ENCODE data around the gene RBP7. TPM values are rescaled to one million over a fixed set of nuclear protein-coding genes. Genes with fewer than 3 reads are reported as not detected.

Gene RBP7
- total RNA-seq, 4 donors from 2014 or later, result 4.5 to 35.6 (median 17.8) TPM

- no peak for TF ChIP-seq POLR2A (IDR thresholded peaks at IDR 0.05)
- no peak for TF ChIP-seq EP300 (IDR thresholded peaks at IDR 0.05)
- no peak for TF ChIP-seq POLR2AphosphoS5 (IDR thresholded peaks at IDR 0.05)
- TF ChIP-seq CTCF (IDR thresholded peaks at IDR 0.05), result no peak
- no peaks in the 10 kb centered on the region for H3K27me3 ChIP-seq
- 86 to 89% methylated on average over 3 of the region's 3 CpGs for WGBS, 2 donors (ENCODE audit: low coverage in 1 of 2)
- no peak overlapping the region for H3K4me3 ChIP-seq
- no peaks in the 10 kb centered on the region for H3K9me3 ChIP-seq
- ATAC-seq, result no peak
- H3K4me1 ChIP-seq, result peaks cover 0 to 31% (median 6%) of the 10 kb centered on the region in 3 donors
- H3K27ac ChIP-seq, result no peak overlapping the region
- peaks cover 0 to 2% of the 10 kb centered on the region in 2 donors for H3K36me3 ChIP-seq
These were observed 34.4 kb downstream of the RBP7 start for GRCh38 chr1:10031461-10031860.

GRCh38 chr1:10032590-10033358, 35.7 kb downstream of the RBP7 start, which contains the start of gene UBE4B:
Gene UBE4B (plus strand): TSS chr1:10032958. CDS start chr1:10033671, 713 bp downstream.
- ATAC-seq, result peak; percentile 98
- Histone ChIP-seq H3K36me3 (peaks cover 0 to 15% of the 10 kb centered on the region in 2 donors), H3K9me3 (no peaks in the 10 kb centered on the region), H3K4me3 (peak within 1 kb of the TSS; percentile 73 to 96), H3K4me1 (peaks cover 0 to 44% (median 6%) of the 10 kb centered on the region in 3 donors), H3K27ac (peak within 1 kb of the TSS; percentile 84 to 98 (median 94)), H3K27me3 (no peaks in the 10 kb centered on the region)
- TF ChIP-seq POLR2AphosphoS5 (IDR thresholded peaks at IDR 0.05), result peak; percentile 41
- no peak for TF ChIP-seq EP300 (IDR thresholded peaks at IDR 0.05)
- TF ChIP-seq CTCF (IDR thresholded peaks at IDR 0.05), result peak; percentile 69 to 93 (median 88)
- TF ChIP-seq POLR2A (IDR thresholded peaks at IDR 0.05), result peak; percentile 21 to 27
- WGBS, 2 donors (ENCODE audit: low coverage in 1 of 2), result no CpG with 5 or more reads among the region's 73 CpGs

- no peaks in the 10 kb centered on the region for H3K9me3 ChIP-seq
- H3K27me3 ChIP-seq, result no peaks in the 10 kb centered on the region
- TF ChIP-seq CTCF (IDR thresholded peaks at IDR 0.05) (peak in 2 of 4 experiments; percentile 4 to 17), EP300 (IDR thresholded peaks at IDR 0.05) (no peak), POLR2AphosphoS5 (IDR thresholded peaks at IDR 0.05) (no peak)
- 0% methylated on average over 10 to 14 of the region's 19 CpGs for WGBS, 2 donors (ENCODE audit: low coverage in 1 of 2)
- peaks cover 0 to 50% (median 6%) of the 10 kb centered on the region in 3 donors for H3K4me1 ChIP-seq
- H3K27ac ChIP-seq, result peak overlapping the region; percentile 84 to 98 (median 94)
- peak overlapping the region; percentile 73 to 96 for H3K4me3 ChIP-seq
- H3K36me3 ChIP-seq, result peaks cover 0 to 21% of the 10 kb centered on the region in 2 donors
- ATAC-seq, result peak; percentile 27
These were observed 36.4 kb downstream of the RBP7 start for GRCh38 chr1:10033359-10033845.

GRCh38 chr1:10042746-10043145, 45.7 kb downstream of the RBP7 start:
- H3K4me3 ChIP-seq, result no peak overlapping the region
- no peaks in the 10 kb centered on the region for H3K27me3 ChIP-seq
- no peak for ATAC-seq
- H3K36me3 ChIP-seq, result peaks cover 0 to 60% of the 10 kb centered on the region in 2 donors
- 92 to 100% methylated on average over 1 to 2 of the region's 4 CpGs for WGBS, 2 donors (ENCODE audit: low coverage in 1 of 2)
- no peak for TF ChIP-seq EP300 (IDR thresholded peaks at IDR 0.05)
- no peaks in the 10 kb centered on the region for H3K9me3 ChIP-seq
- peaks cover 15 to 80% (median 16%) of the 10 kb centered on the region in 3 donors for H3K4me1 ChIP-seq
- no peak overlapping the region for H3K27ac ChIP-seq

GRCh38 chr1:10045480-10046355, 48.7 kb downstream of the RBP7 start:
- H3K4me1 ChIP-seq, result peaks cover 15 to 82% (median 16%) of the 10 kb centered on the region in 3 donors
- H3K4me3 ChIP-seq, result no peak overlapping the region
- no peaks in the 10 kb centered on the region for H3K27me3 ChIP-seq
- peak overlapping the region; percentile 43 to 75 (median 70) for H3K27ac ChIP-seq
- TF ChIP-seq POLR2A (IDR thresholded peaks at IDR 0.05), result no peak
- peak; percentile 26 for TF ChIP-seq POLR2AphosphoS5 (IDR thresholded peaks at IDR 0.05)
- 20 to 39% methylated on average over 6 to 8 of the region's 8 CpGs for WGBS, 2 donors (ENCODE audit: low coverage in 1 of 2)
- peaks cover 0 to 43% of the 10 kb centered on the region in 2 donors for H3K36me3 ChIP-seq
- no peaks in the 10 kb centered on the region for H3K9me3 ChIP-seq
- ATAC-seq, result peak; percentile 84
